Panc1 (cell line): ENCODE data around the gene H3-3A.

ENCODE experiments used
- POLR2AphosphoS5 ChIP-seq: IDR thresholded peaks from 2 replicates; pipeline ENCODE4 v1.6.1; 2012; ENCODE audit warnings: mild to moderate bottlenecking, low read depth, low read length, moderate library complexity
- TF ChIP-seq, protein P1 (sequence below): fragments of 450-650 bp; IDR thresholded peaks from 2 replicates; pipeline ENCODE4 v1.5.1; 2017; ENCODE audit warnings: mild to moderate bottlenecking

DNA sequence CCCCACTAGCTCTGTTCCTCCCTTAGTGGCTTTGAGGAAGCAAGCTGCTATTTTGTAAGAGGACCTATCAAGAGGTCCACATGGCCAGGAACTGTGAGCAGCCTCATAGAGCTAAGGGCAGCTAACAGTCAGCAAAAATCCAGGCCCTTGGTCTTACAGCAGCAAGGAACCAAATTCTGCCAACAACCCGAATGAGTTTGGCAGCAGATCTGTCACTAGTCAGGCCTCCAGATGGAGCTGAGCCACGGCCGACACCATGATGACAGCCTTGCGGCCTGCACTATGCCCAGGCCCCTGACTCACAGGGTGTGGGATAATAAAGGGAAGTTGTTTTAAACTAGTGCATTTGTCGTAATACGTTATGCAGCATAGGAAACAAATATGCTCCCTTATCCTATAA is 28.0 kb upstream of the H3-3A start:
- TF ChIP-seq, protein P1, sequence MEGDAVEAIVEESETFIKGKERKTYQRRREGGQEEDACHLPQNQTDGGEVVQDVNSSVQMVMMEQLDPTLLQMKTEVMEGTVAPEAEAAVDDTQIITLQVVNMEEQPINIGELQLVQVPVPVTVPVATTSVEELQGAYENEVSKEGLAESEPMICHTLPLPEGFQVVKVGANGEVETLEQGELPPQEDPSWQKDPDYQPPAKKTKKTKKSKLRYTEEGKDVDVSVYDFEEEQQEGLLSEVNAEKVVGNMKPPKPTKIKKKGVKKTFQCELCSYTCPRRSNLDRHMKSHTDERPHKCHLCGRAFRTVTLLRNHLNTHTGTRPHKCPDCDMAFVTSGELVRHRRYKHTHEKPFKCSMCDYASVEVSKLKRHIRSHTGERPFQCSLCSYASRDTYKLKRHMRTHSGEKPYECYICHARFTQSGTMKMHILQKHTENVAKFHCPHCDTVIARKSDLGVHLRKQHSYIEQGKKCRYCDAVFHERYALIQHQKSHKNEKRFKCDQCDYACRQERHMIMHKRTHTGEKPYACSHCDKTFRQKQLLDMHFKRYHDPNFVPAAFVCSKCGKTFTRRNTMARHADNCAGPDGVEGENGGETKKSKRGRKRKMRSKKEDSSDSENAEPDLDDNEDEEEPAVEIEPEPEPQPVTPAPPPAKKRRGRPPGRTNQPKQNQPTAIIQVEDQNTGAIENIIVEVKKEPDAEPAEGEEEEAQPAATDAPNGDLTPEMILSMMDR: no peak
- TF ChIP-seq POLR2AphosphoS5: no peak
